GM12891 (cell line): ENCODE measurements around the gene COL6A3.

Experiments used
- DNase-seq: peaks from one replicate; pipeline ENCODE4 v3.0.0; 2011; ENCODE audit warnings: low spot score; ENCODE audit not compliant: insufficient read length
- FAIRE-seq: peaks from 2 replicates; lab custom pipeline; 2011; peaks lifted over from hg19 to GRCh38; lab: Jason Lieb, UNC
- PAX5 ChIP-seq: IDR thresholded peaks from 2 replicates; pipeline ENCODE4 v1.6.1; 2011; ENCODE audit warnings: low read length, moderate library complexity, mild to moderate bottlenecking; ENCODE audit not compliant: insufficient read depth, severe bottlenecking
- POLR2A ChIP-seq: IDR thresholded peaks from 2 replicates; pipeline ENCODE4 v1.6.1; 2011; ENCODE audit warnings: low read depth, low read length, control low read depth
- POLR2AphosphoS5 ChIP-seq: IDR thresholded peaks from 2 replicates; pipeline ENCODE4 v1.6.1; 2011; ENCODE audit warnings: low read depth, low read length, control low read depth
- POU2F2 ChIP-seq: IDR thresholded peaks from 2 replicates; pipeline ENCODE4 v1.6.1; 2011; ENCODE audit warnings: low read depth, mild to moderate bottlenecking, control low read depth, low read length, moderate library complexity
- SPI1 ChIP-seq: IDR thresholded peaks from 2 replicates; pipeline ENCODE4 v1.6.1; 2011; ENCODE audit warnings: low read depth, low read length, control low read depth
- TAF1 ChIP-seq: IDR thresholded peaks from 2 replicates; pipeline ENCODE4 v1.6.1; 2011; ENCODE audit warnings: low read depth, low read length, control low read depth

The COL6A3 gene

GRCh38 chr2:237451643-237452469 is 37.9 kb upstream of the COL6A3 start:
- DNase-seq, result no peak
- no peak for FAIRE-seq
- no peak for TF ChIP-seq PAX5
- no peak for TF ChIP-seq TAF1
- no peak for TF ChIP-seq POLR2AphosphoS5
- no peak for TF ChIP-seq SPI1
- TF ChIP-seq POLR2A, result no peak
- no peak for TF ChIP-seq POU2F2

GRCh38 chr2:237450583-237450982 is 36.6 kb upstream of the COL6A3 start:
- TF ChIP-seq POU2F2 (no peak), POLR2AphosphoS5 (no peak), POLR2A (no peak), PAX5 (no peak), TAF1 (no peak), SPI1 (no peak)
- no peak for DNase-seq
- FAIRE-seq, result no peak

DNA sequence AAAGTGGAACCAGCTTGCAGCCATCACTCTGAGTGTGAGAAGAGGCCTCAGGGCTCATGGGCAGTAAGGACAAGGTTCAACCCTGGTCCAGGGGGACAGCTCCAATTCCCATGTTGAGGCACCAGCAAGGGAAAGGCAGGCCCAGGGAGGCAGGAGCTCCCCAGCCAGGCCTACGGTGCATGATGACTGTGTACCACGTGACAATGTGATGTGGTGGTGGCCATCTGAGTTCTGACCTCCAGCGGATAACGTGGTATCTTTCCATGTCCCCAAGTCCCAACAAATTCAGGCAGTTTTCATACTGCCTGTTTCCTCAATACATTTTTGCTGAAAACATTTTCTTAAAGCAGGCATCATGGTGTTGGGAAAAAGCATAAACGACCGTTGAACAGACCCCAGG is 36.1 kb upstream of the COL6A3 start:
- TF ChIP-seq TAF1 (no peak), POLR2A (no peak), POU2F2 (no peak), SPI1 (no peak), PAX5 (no peak), POLR2AphosphoS5 (no peak)
- DNase-seq, result no peak
- no peak for FAIRE-seq

DNA sequence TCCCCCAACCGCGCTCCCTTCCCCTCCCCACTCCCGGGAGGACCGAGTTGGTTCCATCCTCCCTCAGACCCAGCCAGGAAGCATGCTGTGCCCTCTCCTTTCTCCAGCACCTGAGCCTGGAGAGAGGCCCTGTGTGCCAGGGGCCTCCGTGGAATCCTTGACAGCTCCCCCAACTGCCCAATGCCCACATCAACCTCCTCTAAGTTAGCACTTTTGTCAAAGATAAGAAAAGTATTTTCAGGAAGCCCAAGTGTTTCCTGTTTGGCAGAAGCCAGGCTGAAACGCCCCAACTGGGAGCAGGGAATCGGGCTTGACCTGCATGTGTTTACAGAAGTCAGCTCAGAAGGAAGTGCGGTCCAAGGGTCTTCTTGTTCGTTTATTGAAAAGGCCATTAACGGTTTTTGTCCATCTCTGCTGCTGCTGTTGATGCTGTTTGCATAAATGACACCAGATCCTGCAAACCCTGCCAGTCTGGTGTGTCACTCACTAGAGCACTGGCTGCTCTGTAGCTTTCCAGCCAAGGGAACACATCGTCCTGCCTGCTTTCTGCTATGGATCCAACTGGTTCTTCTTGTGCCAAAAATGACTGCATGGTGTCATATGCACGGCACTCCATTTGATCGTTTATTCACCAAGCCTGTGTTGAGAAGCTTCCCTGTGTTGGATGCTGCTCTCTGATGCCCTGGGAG is 35.4 kb upstream of the COL6A3 start:
- TF ChIP-seq PAX5, result no peak
- TF ChIP-seq POLR2A, result no peak
- no peak for TF ChIP-seq POLR2AphosphoS5
- TF ChIP-seq POU2F2, result no peak
- no peak for TF ChIP-seq SPI1
- no peak for DNase-seq
- no peak for FAIRE-seq

GRCh38 chr2:237448626-237449025 is 34.7 kb upstream of the COL6A3 start:
- DNase-seq (no peak), FAIRE-seq (no peak)
- TF ChIP-seq PAX5, result no peak

- FAIRE-seq (no peak), DNase-seq (no peak)
- TF ChIP-seq POLR2A, result no peak
- TF ChIP-seq POLR2AphosphoS5, result no peak
- no peak for TF ChIP-seq POU2F2
- TF ChIP-seq SPI1, result no peak
- no peak for TF ChIP-seq PAX5
- no peak for TF ChIP-seq TAF1
Observed at GRCh38 chr2:237448171-237448570, 34.2 kb upstream of the COL6A3 start.

GRCh38 chr2:237447496-237447895 is 33.5 kb upstream of the COL6A3 start:
- TF ChIP-seq PAX5, result no peak
- FAIRE-seq (no peak), DNase-seq (no peak)

- no peak for TF ChIP-seq POLR2A
- no peak for TF ChIP-seq TAF1
- no peak for TF ChIP-seq POU2F2
- TF ChIP-seq SPI1, result no peak
- no peak for TF ChIP-seq PAX5
- no peak for TF ChIP-seq POLR2AphosphoS5
- DNase-seq, result no peak
- no peak for FAIRE-seq
Observed at GRCh38 chr2:237446338-237446665, 32.3 kb upstream of the COL6A3 start.

DNA sequence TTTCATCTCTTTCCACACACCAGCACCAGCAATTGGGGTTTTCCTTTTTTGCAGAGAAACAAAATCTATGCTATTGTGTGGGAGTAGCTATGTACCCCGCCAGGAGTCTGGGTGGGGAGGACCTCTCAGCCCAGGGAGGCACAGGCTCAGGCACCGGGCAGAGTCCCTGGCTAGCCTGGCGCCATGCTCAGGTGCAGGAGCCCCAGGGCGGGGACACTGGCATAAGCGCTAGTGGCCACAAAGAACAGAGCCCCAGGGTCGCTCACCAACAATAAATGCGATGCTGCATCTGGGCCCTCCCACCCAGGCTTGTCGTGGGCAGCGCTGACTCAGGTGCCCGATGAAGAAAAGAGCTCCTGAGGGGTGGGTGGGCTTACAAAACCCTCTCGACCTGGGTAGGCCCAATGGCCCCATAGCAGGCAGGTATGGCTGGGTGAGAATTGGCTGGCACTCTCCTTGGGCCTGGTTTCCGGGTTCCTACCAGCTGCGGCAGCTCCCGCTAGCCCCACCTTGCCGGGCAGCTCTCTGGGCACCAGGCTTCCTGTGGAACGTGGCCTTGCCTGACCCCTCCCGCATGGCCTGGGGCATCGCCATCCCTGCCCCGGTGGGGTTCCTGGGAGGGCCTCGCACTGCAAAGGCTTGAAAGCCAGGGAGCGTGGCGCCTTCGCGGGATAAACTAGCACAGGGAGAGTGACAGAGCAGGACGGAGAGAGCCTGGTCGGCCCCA is 31.8 kb upstream of the COL6A3 start:
- TF ChIP-seq SPI1 (no peak), POLR2A (no peak), PAX5 (no peak), POLR2AphosphoS5 (no peak), TAF1 (no peak), POU2F2 (no peak)
- no peak for FAIRE-seq
- DNase-seq, result no peak
